HS-5 (cell line): Measurements from ENCODE around the gene OR8G1.
"Not testable (repeated sequence)": the region's sequence is repeated elsewhere in the genome, so short reads cannot be mapped to it uniquely, and the experiment has no call there.

Experiments
- DNase-seq: peaks from one replicate; pipeline ENCODE4 v3.0.0-alpha.2; 2012; ENCODE audit warnings: low read depth

OR8G1 gene

GRCh38 chr11:124238512-124238911 is 2.4 kb upstream of the OR8G1 start:
- no peak for DNase-seq

- not testable (repeated sequence) for DNase-seq
These were observed 9.0 kb downstream of the OR8G1 start for GRCh38 chr11:124249869-124250268.

GRCh38 chr11:124256076-124256475 is 15.2 kb downstream of the OR8G1 start, which contains the start of gene OR8G5:
Gene OR8G5 (plus strand): TSS chr11:124256376. CDS start chr11:124264932, 8,556 bp downstream.
- no peak for DNase-seq

- DNase-seq: not testable (repeated sequence)
These were observed 24.1 kb downstream of the OR8G1 start for GRCh38 chr11:124265041-124265440.

- DNase-seq: not testable (repeated sequence)
These were observed 30.0 kb downstream of the OR8G1 start for GRCh38 chr11:124270886-124271285.

- no peak for DNase-seq
These were observed 33.1 kb downstream of the OR8G1 start for GRCh38 chr11:124274000-124274399.

- DNase-seq: peak; percentile 25
These were observed 35.2 kb downstream of the OR8G1 start for GRCh38 chr11:124276081-124276480.

- no peak for DNase-seq
These were observed 36.3 kb downstream of the OR8G1 start for GRCh38 chr11:124277207-124277606.

GRCh38 chr11:124277804-124278203 is 36.9 kb downstream of the OR8G1 start:
- DNase-seq: no peak

GRCh38 chr11:124278261-124278660 is 37.4 kb downstream of the OR8G1 start:
- DNase-seq: no peak

GRCh38 chr11:124285610-124286344 is 44.9 kb downstream of the OR8G1 start:
- peak; percentile 65 for DNase-seq

- no peak for DNase-seq
These were observed 53.8 kb downstream of the OR8G1 start for GRCh38 chr11:124294687-124295086.

- no peak for DNase-seq
These were observed 55.1 kb downstream of the OR8G1 start for GRCh38 chr11:124296016-124296415.

GRCh38 chr11:124297921-124298320 is 57.0 kb downstream of the OR8G1 start:
- peak; percentile 56 for DNase-seq

- no peak for DNase-seq
These were observed 60.7 kb downstream of the OR8G1 start for GRCh38 chr11:124301548-124301947.

GRCh38 chr11:124302347-124303125 is 61.6 kb downstream of the OR8G1 start:
- no peak for DNase-seq
